Liver (tissue), 9 donors: ENCODE measurements around the gene L3MBTL3. TPM values are rescaled to one million over a fixed set of nuclear protein-coding genes. Genes with fewer than 3 reads are reported as not detected.

Experiments
- DNase-seq: peaks from one replicate; pipeline ENCODE4 v3.0.0-alpha.2; 2017; ENCODE audit warnings: low spot score
- H3K27ac ChIP-seq, 2 donors: one replicate each; pipeline ENCODE4 v1.7.0; 2013; ENCODE audit warnings: inconsistent platforms in 2 of 2, low read length in 2 of 2, control low read depth in 1 of 2, low read depth in 1 of 2, mild to moderate bottlenecking in 1 of 2
- H3K27me3 ChIP-seq, 4 donors: one replicate each; pipeline versions ENCODE4 v1.6.1 to v1.7.0; 2013; ENCODE audit warnings: low read length in 3 of 4, inconsistent platforms in 1 of 4, mild to moderate bottlenecking in 1 of 4, moderate library complexity in 1 of 4; ENCODE audit not compliant: control insufficient read depth in 4 of 4, insufficient read depth in 4 of 4
- H3K36me3 ChIP-seq, 4 donors: one replicate each; pipeline versions ENCODE4 v1.6.1 to v1.7.0; 2013; ENCODE audit warnings: low read length in 3 of 4, mild to moderate bottlenecking in 3 of 4, low read depth in 1 of 4, moderate library complexity in 1 of 4; ENCODE audit not compliant: control insufficient read depth in 4 of 4, insufficient read depth in 3 of 4
- H3K4me1 ChIP-seq, 4 donors: one replicate each; pipeline versions ENCODE4 v1.6.1 to v1.7.0; 2013; ENCODE audit warnings: low read length in 3 of 4, mild to moderate bottlenecking in 3 of 4, moderate library complexity in 1 of 4; ENCODE audit not compliant: control insufficient read depth in 4 of 4, insufficient read depth in 4 of 4
- H3K4me3 ChIP-seq, 3 donors: one replicate each; pipeline versions ENCODE4 v1.6.1 to v1.7.0; 2013; ENCODE audit warnings: low read length in 3 of 3, control low read depth in 1 of 3, low read depth in 1 of 3, mild to moderate bottlenecking in 1 of 3
- H3K9ac ChIP-seq, 2 donors: one replicate each; pipeline ENCODE4 v1.7.0; 2013; ENCODE audit warnings: low read length in 2 of 2, mild to moderate bottlenecking in 2 of 2, moderate library complexity in 2 of 2, control low read depth in 1 of 2, low read depth in 1 of 2
- H3K9me3 ChIP-seq, 4 donors: one replicate each; pipeline versions ENCODE4 v1.6.1 to v1.7.0; 2013; ENCODE audit warnings: low read length in 3 of 4; ENCODE audit not compliant: control insufficient read depth in 4 of 4
- EGR1 ChIP-seq, 2 donors: IDR thresholded peaks; 2 replicates each; pipeline ENCODE4 v1.6.1; 2016 to 2018; ENCODE audit warnings: antibody characterized with exemption in 2 of 2, low read depth in 2 of 2
- FOXA1 ChIP-seq: IDR thresholded peaks from 2 replicates; pipeline ENCODE4 v1.6.1; 2016; ENCODE audit warnings: antibody characterized with exemption
- FOXA2 ChIP-seq: IDR thresholded peaks from 2 replicates; pipeline ENCODE4 v1.6.1; 2016; ENCODE audit warnings: antibody characterized with exemption
- GABPA ChIP-seq, 2 donors: IDR thresholded peaks in 1 of 2; conservative IDR thresholded peaks in 1 of 2; 2 replicates each; pipeline ENCODE4 v1.6.1; 2016; ENCODE audit warnings: antibody characterized with exemption in 2 of 2, mild to moderate bottlenecking in 1 of 2, moderate library complexity in 1 of 2
- HNF4A ChIP-seq, 2 donors: conservative IDR thresholded peaks; 2 replicates each; pipeline ENCODE4 v1.6.1; 2016; ENCODE audit warnings: antibody characterized with exemption in 2 of 2, mild to moderate bottlenecking in 2 of 2
- HNF4G ChIP-seq: IDR thresholded peaks from 2 replicates; pipeline ENCODE4 v1.6.1; 2016; ENCODE audit warnings: antibody characterized with exemption
- JUND ChIP-seq, 2 donors: IDR thresholded peaks; 2 replicates each; pipeline ENCODE4 v1.6.1; 2016; ENCODE audit warnings: antibody characterized with exemption in 2 of 2
- NR2F2 ChIP-seq: IDR thresholded peaks from 2 replicates; pipeline ENCODE4 v1.6.1; 2016; ENCODE audit warnings: antibody characterized with exemption
- RAD21 ChIP-seq, 2 donors: IDR thresholded peaks; 2 replicates each; pipeline ENCODE4 v1.6.1; 2016; ENCODE audit warnings: antibody characterized with exemption in 2 of 2, mild to moderate bottlenecking in 2 of 2
- RXRA ChIP-seq, 2 donors: IDR thresholded peaks; 2 replicates each; pipeline ENCODE4 v1.6.1; 2017 to 2018; ENCODE audit warnings: antibody characterized with exemption in 2 of 2, mild to moderate bottlenecking in 1 of 2
- SP1 ChIP-seq: IDR thresholded peaks from 2 replicates; pipeline ENCODE4 v1.6.1; 2018; ENCODE audit warnings: antibody characterized with exemption, mild to moderate bottlenecking
- TAF1 ChIP-seq: conservative IDR thresholded peaks from 2 replicates; pipeline ENCODE4 v1.6.1; 2016; ENCODE audit warnings: antibody characterized with exemption, mild to moderate bottlenecking
- YY1 ChIP-seq: IDR thresholded peaks from 2 replicates; pipeline ENCODE4 v1.6.1; 2016; ENCODE audit warnings: antibody characterized with exemption, mild to moderate bottlenecking
- WGBS: extraction: QIAGEN DNeasy Blood & Tissue Kit; methylation state at CpG from one replicate; pipeline ENCODE4 v1.1.7; 2013; 5-methylcytosine and 5-hydroxymethylcytosine counted together
- polyA plus RNA-seq, 2 donors: library from polyadenylated mRNA; stranded (reverse) in 1 of 2; unstranded in 1 of 2; fragments of 200-250 nt in 1 of 2; fragments of >200 nt in 1 of 2; fragmentation: Nextera tagmentation in 1 of 2; extraction: Ambion mirVana in 1 of 2; gene quantifications; one replicate each; pipeline versions ENCODE4 v1.2.1 to v1.2.3, GENCODE V29; 2013 to 2015
- total RNA-seq, 2 donors: library from RNA; depleted of rRNA; stranded (reverse); fragments of >200 nt; gene quantifications; one replicate each; pipeline ENCODE4 v1.2.3, GENCODE V29; 2014
- TF ChIP-seq, protein P1 (sequence below): IDR thresholded peaks from 2 replicates; pipeline ENCODE4 v1.6.1; 2016; ENCODE audit warnings: antibody characterized with exemption
- TF ChIP-seq, protein P2 (sequence below): IDR thresholded peaks from 2 replicates; pipeline ENCODE4 v1.6.1; 2016; ENCODE audit warnings: antibody characterized with exemption
- TF ChIP-seq, protein P3 (sequence below): IDR thresholded peaks from 2 replicates; pipeline ENCODE4 v1.6.1; 2016; ENCODE audit warnings: antibody characterized with exemption, mild to moderate bottlenecking
- TF ChIP-seq, protein P4 (sequence below): fragments of 150-350 bp; IDR thresholded peaks from 2 replicates; pipeline ENCODE4 v1.5.1; 2017; ENCODE audit warnings: improper control_type of control experiment, low read depth, low read length; ENCODE audit not compliant: missing input control
- TF ChIP-seq, protein P5 (sequence below): IDR thresholded peaks from 2 replicates; pipeline ENCODE4 v1.6.1; 2016; ENCODE audit warnings: antibody characterized with exemption
- donor health status: healthy.
- donor health status: healthy.
- donor health status: healthy.
- donor health status: healthy.
- donor health status: healthy.

L3MBTL3 gene
- total and polyA plus RNA-seq, 4 donors: 1.9 to 9.2 (median 3.7) TPM

DNA sequence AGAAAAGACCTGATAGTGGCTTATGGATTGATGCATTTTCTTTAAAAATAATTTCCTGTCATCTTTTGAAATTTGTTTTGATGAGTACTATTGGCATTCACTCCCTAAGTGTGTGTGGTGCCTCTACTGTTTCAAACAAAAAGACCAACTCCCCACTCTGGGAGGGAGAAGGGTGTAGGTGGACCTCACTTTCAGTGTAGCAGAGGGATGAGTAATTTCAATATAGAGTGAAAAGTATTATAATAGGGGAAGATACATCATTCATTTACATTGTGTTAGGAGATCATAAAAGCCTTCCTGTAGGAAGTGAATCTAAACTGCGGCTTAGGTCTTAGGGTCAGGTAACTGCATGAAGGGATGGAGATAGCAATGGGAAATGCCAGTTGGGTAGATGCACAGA, 158.0 kb downstream of the L3MBTL3 start:
- H3K4me3 ChIP-seq: no peak overlapping the region
- H3K27me3 ChIP-seq: no peaks in the 10 kb centered on the region
- no peak overlapping the region for H3K27ac ChIP-seq
- no peaks in the 10 kb centered on the region for H3K9me3 ChIP-seq
- H3K9ac ChIP-seq: no peak overlapping the region
- no peaks in the 10 kb centered on the region for H3K36me3 ChIP-seq
- DNase-seq: no peak
- H3K4me1 ChIP-seq: no peaks in the 10 kb centered on the region
- TF ChIP-seq, protein P1, sequence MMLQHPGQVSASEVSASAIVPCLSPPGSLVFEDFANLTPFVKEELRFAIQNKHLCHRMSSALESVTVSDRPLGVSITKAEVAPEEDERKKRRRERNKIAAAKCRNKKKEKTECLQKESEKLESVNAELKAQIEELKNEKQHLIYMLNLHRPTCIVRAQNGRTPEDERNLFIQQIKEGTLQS: no peak
- TF ChIP-seq JUND (IDR thresholded peaks at IDR 0.05): no peak
- TF ChIP-seq, protein P2, sequence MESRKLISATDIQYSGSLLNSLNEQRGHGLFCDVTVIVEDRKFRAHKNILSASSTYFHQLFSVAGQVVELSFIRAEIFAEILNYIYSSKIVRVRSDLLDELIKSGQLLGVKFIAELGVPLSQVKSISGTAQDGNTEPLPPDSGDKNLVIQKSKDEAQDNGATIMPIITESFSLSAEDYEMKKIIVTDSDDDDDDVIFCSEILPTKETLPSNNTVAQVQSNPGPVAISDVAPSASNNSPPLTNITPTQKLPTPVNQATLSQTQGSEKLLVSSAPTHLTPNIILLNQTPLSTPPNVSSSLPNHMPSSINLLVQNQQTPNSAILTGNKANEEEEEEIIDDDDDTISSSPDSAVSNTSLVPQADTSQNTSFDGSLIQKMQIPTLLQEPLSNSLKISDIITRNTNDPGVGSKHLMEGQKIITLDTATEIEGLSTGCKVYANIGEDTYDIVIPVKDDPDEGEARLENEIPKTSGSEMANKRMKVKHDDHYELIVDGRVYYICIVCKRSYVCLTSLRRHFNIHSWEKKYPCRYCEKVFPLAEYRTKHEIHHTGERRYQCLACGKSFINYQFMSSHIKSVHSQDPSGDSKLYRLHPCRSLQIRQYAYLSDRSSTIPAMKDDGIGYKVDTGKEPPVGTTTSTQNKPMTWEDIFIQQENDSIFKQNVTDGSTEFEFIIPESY: no peak
- TF ChIP-seq, protein P3, sequence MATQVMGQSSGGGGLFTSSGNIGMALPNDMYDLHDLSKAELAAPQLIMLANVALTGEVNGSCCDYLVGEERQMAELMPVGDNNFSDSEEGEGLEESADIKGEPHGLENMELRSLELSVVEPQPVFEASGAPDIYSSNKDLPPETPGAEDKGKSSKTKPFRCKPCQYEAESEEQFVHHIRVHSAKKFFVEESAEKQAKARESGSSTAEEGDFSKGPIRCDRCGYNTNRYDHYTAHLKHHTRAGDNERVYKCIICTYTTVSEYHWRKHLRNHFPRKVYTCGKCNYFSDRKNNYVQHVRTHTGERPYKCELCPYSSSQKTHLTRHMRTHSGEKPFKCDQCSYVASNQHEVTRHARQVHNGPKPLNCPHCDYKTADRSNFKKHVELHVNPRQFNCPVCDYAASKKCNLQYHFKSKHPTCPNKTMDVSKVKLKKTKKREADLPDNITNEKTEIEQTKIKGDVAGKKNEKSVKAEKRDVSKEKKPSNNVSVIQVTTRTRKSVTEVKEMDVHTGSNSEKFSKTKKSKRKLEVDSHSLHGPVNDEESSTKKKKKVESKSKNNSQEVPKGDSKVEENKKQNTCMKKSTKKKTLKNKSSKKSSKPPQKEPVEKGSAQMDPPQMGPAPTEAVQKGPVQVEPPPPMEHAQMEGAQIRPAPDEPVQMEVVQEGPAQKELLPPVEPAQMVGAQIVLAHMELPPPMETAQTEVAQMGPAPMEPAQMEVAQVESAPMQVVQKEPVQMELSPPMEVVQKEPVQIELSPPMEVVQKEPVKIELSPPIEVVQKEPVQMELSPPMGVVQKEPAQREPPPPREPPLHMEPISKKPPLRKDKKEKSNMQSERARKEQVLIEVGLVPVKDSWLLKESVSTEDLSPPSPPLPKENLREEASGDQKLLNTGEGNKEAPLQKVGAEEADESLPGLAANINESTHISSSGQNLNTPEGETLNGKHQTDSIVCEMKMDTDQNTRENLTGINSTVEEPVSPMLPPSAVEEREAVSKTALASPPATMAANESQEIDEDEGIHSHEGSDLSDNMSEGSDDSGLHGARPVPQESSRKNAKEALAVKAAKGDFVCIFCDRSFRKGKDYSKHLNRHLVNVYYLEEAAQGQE: no peak
- no peak for TF ChIP-seq SP1
- WGBS: 89% methylated on average over 1 of the region's 1 CpG

DNA sequence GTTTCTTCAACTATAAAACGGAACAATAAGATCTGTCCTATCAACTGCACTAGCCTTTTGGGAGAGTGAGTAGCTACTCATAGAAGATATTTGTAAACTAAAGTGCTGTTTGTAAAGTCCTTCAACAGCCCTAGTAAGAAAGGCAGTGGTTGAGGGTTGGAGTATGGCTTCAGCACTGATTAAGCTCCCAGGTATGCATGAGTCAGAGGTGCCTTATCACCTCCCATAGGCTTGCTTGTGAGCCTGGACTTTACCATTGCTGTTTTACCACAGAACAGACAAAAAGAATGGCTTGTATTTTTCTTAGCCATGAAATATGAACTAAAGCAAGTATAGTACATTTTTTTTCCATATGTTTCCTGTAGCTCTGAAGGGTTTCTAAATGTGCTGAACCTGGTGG, 160.3 kb downstream of the L3MBTL3 start:
- no peaks in the 10 kb centered on the region for H3K9me3 ChIP-seq
- WGBS: 88% methylated on average over 1 of the region's 1 CpG
- TF ChIP-seq, protein P3: no peak
- TF ChIP-seq RXRA (IDR thresholded peaks at IDR 0.05) (no peak), FOXA2 (no peak), NR2F2 (no peak), JUND (IDR thresholded peaks at IDR 0.05) (no peak), RAD21 (IDR thresholded peaks at IDR 0.05) (no peak), HNF4G (no peak), FOXA1 (no peak), SP1 (no peak), HNF4A (conservative IDR thresholded peaks at IDR 0.05) (no peak), GABPA (IDR thresholded peaks at IDR 0.05 in 1 of 2, conservative IDR thresholded peaks at IDR 0.05 in 1 of 2) (no peak), EGR1 (IDR thresholded peaks at IDR 0.05; ENCODE audit: low read depth in 2 of 2) (no peak), TAF1 (no peak), YY1 (no peak)
- TF ChIP-seq, protein P1: no peak
- TF ChIP-seq, protein P2: no peak
- TF ChIP-seq, protein P4, sequence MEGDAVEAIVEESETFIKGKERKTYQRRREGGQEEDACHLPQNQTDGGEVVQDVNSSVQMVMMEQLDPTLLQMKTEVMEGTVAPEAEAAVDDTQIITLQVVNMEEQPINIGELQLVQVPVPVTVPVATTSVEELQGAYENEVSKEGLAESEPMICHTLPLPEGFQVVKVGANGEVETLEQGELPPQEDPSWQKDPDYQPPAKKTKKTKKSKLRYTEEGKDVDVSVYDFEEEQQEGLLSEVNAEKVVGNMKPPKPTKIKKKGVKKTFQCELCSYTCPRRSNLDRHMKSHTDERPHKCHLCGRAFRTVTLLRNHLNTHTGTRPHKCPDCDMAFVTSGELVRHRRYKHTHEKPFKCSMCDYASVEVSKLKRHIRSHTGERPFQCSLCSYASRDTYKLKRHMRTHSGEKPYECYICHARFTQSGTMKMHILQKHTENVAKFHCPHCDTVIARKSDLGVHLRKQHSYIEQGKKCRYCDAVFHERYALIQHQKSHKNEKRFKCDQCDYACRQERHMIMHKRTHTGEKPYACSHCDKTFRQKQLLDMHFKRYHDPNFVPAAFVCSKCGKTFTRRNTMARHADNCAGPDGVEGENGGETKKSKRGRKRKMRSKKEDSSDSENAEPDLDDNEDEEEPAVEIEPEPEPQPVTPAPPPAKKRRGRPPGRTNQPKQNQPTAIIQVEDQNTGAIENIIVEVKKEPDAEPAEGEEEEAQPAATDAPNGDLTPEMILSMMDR: no peak
- TF ChIP-seq, protein P5, sequence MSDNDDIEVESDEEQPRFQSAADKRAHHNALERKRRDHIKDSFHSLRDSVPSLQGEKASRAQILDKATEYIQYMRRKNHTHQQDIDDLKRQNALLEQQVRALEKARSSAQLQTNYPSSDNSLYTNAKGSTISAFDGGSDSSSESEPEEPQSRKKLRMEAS: no peak
- H3K27ac ChIP-seq: no peak overlapping the region
- no peak overlapping the region for H3K9ac ChIP-seq
- H3K27me3 ChIP-seq: no peaks in the 10 kb centered on the region
- no peak for DNase-seq
- H3K4me3 ChIP-seq: no peak overlapping the region
- H3K4me1 ChIP-seq: no peaks in the 10 kb centered on the region
- H3K36me3 ChIP-seq: no peaks in the 10 kb centered on the region
